ENCODE results near the gene CSNK1A1.

DNA sequence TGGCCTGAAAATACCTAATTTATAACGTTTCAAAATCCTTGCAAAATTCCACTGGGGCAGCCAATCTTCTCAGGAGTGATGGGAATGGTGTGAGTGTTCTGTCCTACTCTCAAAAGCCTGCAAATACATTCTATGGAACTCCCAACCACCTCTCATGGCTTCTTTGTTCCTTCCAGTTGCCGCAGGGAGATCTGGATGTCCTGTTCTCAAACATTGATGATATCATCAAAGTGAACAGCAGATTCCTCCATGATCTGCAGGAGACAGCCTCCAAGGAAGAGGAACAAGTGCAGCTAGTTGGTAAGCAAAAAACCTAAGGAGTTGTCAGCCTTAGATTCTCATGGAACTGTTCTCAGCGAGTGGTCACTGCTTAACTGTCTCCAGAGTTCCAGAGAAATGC, 49.7 kb upstream of the CSNK1A1 start:
- TF ChIP-seq, protein P1, sequence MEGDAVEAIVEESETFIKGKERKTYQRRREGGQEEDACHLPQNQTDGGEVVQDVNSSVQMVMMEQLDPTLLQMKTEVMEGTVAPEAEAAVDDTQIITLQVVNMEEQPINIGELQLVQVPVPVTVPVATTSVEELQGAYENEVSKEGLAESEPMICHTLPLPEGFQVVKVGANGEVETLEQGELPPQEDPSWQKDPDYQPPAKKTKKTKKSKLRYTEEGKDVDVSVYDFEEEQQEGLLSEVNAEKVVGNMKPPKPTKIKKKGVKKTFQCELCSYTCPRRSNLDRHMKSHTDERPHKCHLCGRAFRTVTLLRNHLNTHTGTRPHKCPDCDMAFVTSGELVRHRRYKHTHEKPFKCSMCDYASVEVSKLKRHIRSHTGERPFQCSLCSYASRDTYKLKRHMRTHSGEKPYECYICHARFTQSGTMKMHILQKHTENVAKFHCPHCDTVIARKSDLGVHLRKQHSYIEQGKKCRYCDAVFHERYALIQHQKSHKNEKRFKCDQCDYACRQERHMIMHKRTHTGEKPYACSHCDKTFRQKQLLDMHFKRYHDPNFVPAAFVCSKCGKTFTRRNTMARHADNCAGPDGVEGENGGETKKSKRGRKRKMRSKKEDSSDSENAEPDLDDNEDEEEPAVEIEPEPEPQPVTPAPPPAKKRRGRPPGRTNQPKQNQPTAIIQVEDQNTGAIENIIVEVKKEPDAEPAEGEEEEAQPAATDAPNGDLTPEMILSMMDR (conservative IDR thresholded peaks at IDR 0.05; ENCODE audit: low read length): no peak
- TF ChIP-seq EZH2phosphoT487 (IDR thresholded peaks at IDR 0.05; ENCODE audit: borderline replicate concordance): no peak

All from Loucy (cell line).